ENCODE results near the gene ANKAR.
A peak's percentile ranks its signal among the peaks of the same experiment; 100 is the strongest.
"Not testable (repeated sequence)": the region's sequence is repeated elsewhere in the genome, so short reads cannot be mapped to it uniquely, and the experiment has no call there.

ANKAR gene

DNA sequence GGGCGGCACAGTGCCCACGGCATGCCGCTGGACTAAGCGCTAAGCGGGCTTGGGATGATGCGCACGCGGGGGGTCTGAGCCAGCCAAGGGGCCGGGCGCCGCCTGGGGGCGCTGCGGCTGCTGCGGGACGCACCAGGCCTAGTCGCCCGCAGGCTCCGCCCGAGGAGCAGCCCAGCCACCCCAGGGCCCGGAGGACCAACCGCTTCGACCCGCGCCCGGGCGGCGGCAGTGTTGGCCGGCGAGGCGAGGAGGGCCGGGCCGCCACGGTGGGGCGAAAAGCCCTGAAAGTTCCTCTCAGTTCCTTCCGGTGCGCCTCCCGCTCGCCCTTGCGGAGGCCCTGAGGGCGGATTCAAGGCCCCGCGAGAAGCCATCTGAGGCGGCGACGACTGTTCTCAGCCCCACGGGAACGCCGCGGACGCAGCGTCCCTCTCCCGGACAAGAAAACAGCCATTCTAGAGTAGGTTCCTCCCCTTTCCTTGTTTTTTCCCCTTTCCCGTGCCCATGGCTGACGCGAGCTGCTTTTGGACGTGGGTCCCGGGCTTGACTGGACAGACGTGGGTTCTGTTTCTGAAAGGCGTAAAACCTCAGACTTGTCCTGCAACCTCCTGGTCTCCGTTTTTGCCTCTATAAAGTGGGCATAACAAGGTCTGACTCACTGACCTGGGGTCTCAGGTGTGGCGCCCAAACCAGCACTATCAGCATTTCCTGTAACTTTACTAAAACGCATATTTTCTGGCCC lies at the start of gene ANKAR:
Gene ANKAR, plus strand, starts transcription at position 297 of the 739 bp plus-strand sequence. CDS start 1,821 bp downstream, outside the sequence.
- peak in 54 of 56 donors; percentile 29 to 90 (median 81) for DNase-seq

DNA sequence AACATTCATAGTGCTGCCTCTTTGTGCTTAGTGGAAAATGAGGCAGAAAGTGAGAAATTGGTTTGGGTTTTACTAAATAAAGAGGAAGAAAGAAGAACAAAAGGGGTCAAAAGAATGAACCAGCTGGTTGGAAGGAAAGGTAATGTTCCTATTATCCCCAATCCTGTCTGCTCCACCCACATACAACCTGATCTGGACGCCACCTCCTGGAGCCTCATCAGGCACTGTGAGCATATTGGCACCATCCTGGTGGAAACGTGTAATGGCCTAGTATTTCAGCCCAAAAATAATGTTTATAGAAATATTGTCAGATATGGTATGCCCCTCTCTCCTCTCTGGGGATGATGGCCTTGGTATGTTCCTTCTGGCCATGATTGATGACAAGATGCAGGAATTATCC lies 48.8 kb upstream of the ANKAR start:
- no peak for DNase-seq

- DNase-seq, result no peak
Measured at GRCh38 chr2:189627789-189628188, 46.7 kb upstream of the ANKAR start.

DNA sequence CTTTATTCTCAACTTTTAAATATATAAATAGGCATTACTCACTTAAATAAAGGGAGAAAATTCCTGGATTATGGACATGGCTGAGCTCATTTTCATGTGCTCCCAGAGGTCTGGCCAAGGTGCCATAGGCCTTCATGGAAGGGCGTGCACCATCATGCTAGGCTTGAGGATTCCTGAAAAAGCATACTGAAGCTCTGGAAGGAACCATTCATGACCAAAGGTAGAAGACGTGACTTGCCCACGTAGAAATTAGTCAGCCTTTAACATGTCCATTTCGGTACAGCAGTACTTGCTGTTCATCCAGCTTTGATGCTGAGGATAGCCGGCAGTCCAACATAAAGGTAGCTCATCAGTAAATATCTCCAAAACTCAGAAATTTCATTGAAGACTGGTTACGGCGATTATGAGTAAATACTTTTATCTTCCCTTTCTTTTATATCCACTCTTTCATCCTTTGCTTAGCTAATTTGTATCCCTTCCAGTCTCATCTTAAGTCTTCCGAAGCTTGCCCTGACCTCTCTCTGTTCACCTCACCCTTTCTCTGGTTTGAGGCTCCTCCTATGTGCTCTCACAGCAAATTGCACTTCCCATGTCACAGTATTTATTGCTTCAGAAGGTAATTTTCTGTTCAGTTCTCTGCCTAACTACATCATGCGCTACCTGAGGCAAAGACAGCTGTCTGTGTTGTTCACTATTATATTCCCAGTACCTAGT lies 45.5 kb upstream of the ANKAR start:
- DNase-seq, result no peak

- no peak for DNase-seq
Measured at GRCh38 chr2:189629531-189630453, 44.7 kb upstream of the ANKAR start.

DNA sequence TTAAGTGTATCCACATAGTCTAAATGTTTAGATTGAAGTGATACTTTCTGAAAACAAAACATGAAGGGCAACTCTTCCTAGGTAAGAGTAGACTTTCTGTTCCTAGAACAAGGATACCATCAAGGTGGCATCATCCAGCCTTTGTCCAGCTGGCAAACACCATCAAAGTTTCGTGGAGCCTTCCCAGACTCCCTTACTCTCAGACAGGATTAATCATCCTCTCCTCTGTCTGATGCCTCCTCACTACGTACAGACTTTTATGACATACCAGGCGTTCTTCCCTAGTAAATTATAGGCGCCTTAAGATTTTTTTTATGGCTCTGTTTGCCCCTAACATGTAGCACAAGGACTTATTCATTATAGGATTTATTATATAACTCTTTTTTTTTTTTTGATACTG lies 42.6 kb upstream of the ANKAR start:
- DNase-seq, result no peak

DNA sequence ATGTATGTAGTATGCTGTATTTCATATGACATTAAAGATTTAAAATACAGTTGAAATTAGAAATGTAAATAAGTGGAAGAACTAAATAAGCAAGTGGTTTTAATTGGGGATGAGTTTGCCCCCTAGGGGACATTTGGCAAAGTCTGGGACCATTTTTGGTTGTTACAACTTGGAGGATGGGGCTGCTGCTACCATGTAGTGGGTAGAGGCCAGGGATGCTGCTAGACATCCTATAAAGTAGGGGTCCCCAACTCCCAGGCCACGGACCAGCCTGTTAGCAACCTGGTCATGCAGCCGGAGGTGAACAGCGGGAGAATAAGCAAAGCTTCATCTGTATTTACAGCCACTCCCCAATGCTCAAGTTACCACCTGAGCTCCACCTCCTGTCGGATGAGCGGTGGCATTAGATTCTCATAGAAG lies 41.1 kb upstream of the ANKAR start:
- no peak for DNase-seq

DNA sequence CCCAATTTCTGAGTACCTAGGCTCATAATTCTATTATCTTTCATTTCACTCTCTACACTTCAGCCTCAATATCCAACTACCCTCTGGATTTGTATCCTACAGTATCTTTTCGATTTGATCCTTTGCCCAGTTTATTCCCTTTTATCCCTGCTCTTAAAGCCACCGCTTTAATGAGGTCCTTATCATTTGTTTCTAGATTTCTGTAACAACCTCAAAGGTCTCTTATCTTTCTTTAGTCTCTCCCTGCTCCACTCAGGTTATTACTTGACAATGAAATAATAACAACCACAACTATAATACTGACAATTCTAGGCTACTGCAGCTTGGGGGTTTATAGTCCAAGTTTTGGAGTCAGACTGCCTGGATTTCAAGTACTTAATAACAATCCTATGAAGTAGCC lies 39.1 kb upstream of the ANKAR start:
- no peak for DNase-seq

- no peak for DNase-seq
Measured at GRCh38 chr2:189638301-189639006, 36.0 kb upstream of the ANKAR start.

GRCh38 chr2:189639007-189639609 lies 35.4 kb upstream of the ANKAR start:
- DNase-seq, result no peak

GRCh38 chr2:189641002-189641401 lies 33.5 kb upstream of the ANKAR start:
- no peak for DNase-seq

DNA sequence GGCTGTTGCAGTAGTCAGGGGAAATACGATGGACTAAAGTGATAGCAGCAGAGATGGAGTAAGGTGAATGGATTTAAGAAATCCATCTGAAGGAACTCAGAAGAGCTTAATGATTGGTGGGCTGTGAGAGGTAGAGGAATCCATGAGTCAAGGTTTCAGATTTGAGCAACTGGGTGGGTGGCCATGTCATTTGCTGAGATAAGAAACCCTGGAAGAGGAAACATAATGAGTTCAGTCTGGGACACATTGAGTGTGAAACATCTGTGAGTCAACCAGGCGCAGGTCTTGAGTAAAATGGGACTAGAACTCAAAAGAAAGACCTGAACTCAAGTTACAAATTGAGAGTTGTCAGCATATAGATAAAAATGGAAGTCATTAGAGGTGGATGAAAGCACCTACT lies 32.9 kb upstream of the ANKAR start:
- DNase-seq, result no peak

- DNase-seq, result no peak
Measured at GRCh38 chr2:189646521-189646920, 27.9 kb upstream of the ANKAR start.

DNA sequence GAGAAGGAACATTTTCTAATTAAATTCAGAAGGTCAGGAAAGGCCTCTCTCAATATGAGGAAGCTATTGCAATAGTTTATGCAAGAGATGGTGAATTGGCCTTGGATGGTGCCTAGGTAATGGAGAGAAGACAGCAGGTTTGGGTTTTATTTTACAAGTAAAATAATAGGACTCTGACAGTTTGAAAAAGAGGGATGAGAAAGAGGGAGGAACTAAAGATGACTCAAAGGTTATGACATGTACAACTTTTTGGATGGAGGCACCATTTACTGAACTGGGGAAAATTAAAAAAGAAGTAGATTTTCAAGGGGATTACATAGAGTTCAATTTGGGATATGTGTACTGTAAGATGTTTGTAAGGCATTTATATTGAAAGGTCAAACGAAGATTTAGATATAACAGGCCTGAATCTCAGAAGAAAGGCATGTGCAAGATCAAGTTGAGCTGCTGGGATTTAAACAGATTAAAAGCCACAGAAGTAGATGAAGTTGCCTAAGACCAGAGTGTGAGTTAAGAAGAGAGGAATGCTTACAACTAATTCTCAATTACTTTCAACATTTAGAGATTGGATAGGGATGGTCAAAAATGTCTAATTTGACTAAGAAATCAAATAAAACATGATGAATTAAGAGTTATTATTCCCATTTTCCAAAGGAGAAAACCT lies 25.5 kb upstream of the ANKAR start:
- no peak for DNase-seq

- no peak for DNase-seq
Measured at GRCh38 chr2:189651284-189651683, 23.2 kb upstream of the ANKAR start.

- DNase-seq, result not testable (repeated sequence)
Measured at GRCh38 chr2:189653464-189653863, 21.0 kb upstream of the ANKAR start.

- no peak for DNase-seq
Measured at GRCh38 chr2:189654641-189655040, 19.8 kb upstream of the ANKAR start.

DNA sequence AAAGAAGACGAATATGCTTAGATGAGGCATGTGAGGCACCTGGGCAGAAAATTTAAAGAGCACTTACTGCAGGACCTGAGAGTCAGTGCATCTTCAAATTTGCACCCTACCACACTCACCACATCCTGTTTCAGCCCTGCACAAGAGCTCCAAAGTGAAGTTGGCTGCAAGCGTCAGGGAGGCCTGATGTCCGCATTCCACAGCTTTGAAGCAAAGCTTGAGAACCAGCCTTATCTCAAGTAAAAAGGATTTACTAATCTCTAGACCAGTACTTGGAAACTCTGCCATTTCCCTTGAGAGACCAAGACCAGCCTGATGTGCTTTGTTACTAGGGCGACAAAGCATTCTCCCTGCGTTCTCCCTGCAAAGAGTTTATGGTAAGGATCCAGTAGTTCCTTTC lies 16.6 kb upstream of the ANKAR start:
- DNase-seq, result no peak

DNA sequence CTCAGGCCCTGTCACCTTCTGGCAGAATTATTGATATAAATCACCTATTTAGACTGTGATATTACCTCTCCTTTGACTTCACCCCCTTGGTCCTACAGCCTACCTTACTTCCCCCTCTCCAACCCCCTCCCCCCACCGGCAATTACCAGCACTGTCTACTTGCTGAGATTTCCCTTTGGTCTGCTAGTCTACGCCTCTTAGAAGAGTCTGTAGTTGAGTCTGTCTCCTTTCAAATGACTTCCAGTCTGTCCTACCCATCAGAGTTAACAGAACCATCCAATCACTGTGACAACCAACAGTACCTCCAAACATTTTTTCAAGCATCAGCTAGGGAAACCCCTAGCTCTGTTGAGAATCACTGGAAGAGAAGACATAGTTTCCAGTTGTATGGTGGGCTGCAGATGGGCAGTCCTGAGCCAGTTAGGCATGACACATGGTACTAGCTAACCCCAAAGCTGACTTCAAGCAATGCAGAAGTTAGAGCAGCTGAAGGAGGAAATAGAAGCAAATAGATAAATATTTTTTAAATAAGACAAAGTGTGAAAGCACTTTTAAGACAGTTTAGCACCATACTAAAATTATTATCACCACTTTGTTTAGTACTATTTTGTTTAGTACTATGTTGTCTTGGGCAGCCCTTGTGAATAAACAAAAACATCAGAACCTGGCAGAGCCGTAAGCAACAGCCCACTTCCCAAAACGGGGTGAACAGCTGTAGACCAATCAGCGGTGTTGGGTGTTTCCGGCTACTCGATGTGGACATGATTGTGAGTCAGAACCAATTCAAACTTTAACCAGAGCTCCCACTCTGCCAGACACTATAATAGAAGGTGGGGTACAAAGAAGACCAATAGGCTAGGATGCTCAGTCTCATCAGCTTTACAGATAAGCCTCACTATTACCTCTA lies 15.9 kb upstream of the ANKAR start:
- peak in 1 of 56 donors; percentile 2 for DNase-seq

All from nucleus accumbens (tissue), 56 donors.